HG02981 (cell line): ENCODE measurements around the gene BUB3.

Experiments used
- ATAC-seq: cut with Tn5 transposase; IDR thresholded peaks from one replicate; pipeline ENCODE4 v1.9.1; 2021; ENCODE audit warnings: mild to moderate bottlenecking, moderate library complexity; ENCODE audit not compliant: unreplicated experiment

Gene BUB3

DNA sequence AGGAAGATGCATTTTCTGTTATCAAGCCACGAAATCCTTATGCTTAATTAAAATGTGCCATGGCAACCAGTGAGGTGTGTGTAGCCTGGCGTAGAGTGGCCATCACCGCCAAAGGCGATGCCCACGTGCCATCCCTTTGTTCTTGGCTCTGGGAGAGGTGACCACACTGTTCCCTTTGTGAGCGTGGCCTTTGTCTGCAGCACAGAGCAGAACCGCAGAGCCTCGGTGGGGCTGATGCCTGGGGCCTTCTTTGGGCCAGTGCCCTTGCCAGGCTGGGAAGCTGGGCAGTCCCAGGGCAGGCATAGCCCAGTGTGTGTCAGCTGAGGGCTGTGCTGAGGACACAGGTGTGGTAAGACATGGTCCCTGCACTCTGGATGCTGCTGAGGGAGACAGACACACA is 48.3 kb downstream of the BUB3 start:
- ATAC-seq = no peak

DNA sequence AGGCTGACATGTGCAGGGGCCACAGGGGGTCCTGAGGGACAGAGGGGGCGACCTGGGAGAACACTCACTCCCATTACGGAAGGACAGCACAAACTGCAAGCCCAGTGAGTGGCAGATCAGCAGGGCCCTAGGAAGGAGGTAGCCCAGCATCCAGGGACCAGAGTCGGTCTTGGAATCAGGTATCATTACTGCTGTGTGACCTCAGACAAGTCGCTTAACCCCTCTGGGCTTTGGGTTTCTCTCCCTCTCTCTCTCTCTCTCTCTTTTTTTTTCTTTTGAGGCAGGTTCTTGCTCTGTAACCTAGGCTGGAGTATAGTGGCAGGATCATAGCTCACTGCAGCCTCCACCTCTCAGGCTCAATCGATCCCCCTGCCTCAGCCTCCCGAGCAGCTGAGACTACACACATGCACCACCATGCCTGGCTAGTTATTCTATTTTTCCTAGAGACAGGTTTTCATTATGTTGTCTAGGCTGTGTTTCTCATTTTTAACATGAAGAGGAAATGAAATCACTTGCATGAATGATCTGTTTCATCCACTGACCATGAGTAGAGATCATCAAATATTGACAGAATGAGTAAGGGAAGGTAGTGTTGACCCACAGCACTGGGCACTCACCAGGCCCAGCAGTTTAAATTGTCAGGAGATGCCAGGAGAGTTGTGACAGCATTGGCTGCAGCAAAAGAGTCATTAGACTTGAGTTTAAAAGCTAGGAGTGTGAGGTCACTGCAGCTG is 49.4 kb downstream of the BUB3 start:
- no peak for ATAC-seq

DNA sequence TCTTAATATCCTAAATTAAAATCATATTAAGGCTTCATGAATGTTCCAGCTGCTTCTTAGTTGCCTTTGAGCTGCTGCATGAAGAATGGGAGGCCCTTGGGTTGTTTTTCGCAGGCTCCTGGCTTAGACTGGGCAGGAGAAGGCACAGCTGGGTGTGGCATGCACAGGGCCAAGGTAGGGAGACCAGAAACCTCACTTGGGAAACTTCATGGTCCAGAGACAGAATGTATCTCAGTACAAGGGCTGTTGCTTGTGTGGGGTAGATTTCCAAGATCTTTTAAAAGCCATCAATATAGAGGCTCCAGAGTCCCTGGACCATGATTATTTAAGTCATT is 49.9 kb downstream of the BUB3 start:
- ATAC-seq = no peak

DNA sequence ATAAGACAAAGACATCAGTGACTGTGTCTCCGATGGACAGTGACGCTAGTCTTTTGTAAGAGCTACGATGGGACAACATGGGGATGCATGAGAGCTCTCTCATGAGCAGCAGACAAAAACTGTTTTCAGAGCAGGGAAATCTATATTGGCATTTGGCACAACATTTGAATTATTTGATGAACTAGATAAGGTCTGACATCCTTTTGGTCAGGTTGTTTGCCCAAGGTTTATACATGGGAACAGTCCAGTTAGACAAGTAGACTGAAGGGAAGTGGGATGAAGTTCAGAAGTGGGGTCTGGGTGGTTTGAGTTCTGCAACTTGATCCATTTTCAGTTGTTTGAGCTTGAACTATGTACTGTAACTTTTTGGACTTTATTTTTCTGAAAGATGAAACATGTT is 50.8 kb downstream of the BUB3 start:
- no peak for ATAC-seq

DNA sequence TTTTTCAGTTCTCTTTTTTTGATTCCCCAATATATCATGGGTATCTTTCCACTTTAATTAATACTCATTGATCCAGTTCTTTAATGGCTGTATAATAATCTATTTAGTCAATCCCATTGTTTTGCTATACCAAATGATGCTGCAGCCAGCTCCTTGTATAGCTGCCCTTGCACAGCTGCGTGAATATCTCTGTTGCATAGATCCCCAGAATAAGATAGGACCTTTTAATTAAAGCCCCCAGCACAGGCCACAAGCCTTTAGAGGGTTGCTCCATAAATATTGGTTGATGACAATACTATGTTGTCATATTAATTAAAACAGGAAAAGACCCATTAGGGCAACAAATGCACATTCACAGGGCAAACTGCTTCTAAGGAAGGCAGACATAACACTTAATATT is 57.9 kb downstream of the BUB3 start:
- ATAC-seq = no peak

DNA sequence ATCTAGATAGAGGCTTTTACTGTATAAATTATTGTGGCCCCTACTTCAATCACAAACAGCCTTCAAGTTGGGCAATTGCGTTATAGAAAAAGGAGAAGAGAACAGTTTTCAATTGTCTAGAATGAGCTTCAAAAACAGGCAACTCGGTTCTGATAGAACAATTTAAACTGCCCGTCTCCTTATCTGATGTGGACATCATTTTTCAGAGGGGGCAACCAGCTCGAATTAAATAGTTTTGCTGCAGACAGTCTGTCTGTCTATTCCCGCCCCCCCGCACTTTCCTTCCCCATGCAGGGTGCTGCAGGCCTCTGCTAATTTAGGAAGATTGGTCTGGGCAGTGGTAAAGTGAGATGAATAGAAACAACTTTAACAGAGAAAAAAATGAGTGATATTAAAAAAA is 58.4 kb downstream of the BUB3 start:
- ATAC-seq = no peak

DNA sequence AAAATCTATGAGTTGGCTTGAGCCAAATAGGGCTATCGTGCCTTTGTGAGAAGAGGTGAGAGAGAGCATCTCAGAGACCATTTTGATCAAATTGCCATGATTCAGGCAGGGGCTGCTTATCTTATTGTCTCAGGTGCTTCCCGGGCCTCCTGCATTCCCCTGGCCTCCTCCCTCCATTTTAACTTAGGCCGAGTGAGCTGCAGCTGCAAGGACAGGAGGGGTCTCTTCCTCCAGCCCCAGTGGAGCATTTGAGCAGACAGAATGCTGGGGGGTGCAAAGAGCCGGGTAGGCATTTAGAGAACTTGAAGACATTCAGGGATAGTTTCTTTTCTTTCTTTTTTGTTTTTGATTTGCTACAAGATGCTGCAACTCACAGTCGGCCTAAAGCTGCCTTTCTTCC is 59.0 kb downstream of the BUB3 start:
- ATAC-seq = no peak
